HL-60 (cell line): ENCODE results near the gene FEV.
A peak's percentile ranks its signal among the peaks of the same experiment; 100 is the strongest.

Experiments
- DNase-seq, 2 experiments: peaks; one replicate each; pipeline ENCODE4 v3.0.0-alpha.2; 2010 to 2020; ENCODE audit warnings: low read depth in 1 of 2, low spot score in 1 of 2
- H3K27ac ChIP-seq: fragments of 250-450 bp; sonication (Bioruptor Pico); replicated peaks from 2 replicates; pipeline ENCODE4 v1.5.1; 2020; ENCODE audit warnings: mild to moderate bottlenecking, moderate library complexity
- H3K27me3 ChIP-seq: fragments of 250-450 bp; sonication (Bioruptor Pico); 2 replicates; pipeline ENCODE4 v1.5.1; 2021; ENCODE audit warnings: mild to moderate bottlenecking, moderate library complexity; ENCODE audit not compliant: insufficient read depth, poor library complexity, severe bottlenecking
- H3K4me3 ChIP-seq: replicated peaks from 2 replicates; pipeline ENCODE4 v1.5.1; 2011; ENCODE audit warnings: mild to moderate bottlenecking, control low read depth, low read length; ENCODE audit not compliant: insufficient read depth
- GABPA ChIP-seq: IDR thresholded peaks from 2 replicates; pipeline ENCODE4 v1.6.1; 2012; ENCODE audit warnings: low read depth
- POLR2AphosphoS5 ChIP-seq: IDR thresholded peaks from 2 replicates; pipeline ENCODE4 v1.6.1; 2012; ENCODE audit warnings: low read depth
- SPI1 ChIP-seq: IDR thresholded peaks from 2 replicates; pipeline ENCODE4 v1.6.1; 2012; ENCODE audit warnings: low read depth, mild to moderate bottlenecking, borderline replicate concordance
- TF ChIP-seq, protein P1 (sequence below): IDR thresholded peaks from 2 replicates; pipeline ENCODE4 v1.6.1; 2012; ENCODE audit warnings: low read depth; ENCODE audit not compliant: insufficient replicate concordance
- TF ChIP-seq, protein P2 (sequence below): IDR thresholded peaks from one replicate; pipeline ENCODE4 v1.5.1; 2011; ENCODE audit warnings: low read length, control low read depth, inconsistent platforms; ENCODE audit not compliant: insufficient read depth

The FEV gene

DNA sequence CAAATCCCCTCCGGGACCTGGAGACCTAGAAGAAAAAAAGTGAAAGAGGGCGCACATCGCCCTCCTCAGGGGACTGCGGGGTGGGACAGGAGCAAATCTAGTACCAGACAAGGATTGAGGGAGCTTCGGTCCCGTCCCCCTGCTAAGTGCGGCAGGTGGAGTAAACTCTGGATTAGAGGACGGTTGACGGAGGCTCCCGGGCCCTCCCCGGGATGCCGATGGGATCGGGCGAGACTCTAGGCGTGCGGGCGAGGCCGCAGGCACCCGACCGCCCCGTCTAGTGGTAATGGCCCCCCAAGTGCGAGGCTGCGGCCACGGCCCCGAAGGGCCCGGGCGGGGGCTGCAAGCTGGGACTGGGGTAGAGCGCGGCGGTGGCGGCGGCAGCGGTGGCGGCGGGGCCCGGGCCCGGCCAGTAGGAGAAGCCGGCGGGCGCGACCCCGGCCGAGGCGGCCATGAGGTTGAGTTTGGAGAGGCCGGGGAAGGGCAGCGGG, 3.5 kb downstream of the FEV start:
- Histone ChIP-seq H3K4me3 (no peak overlapping the region), H3K27ac (no peak overlapping the region), H3K27me3 (peaks cover 64% of the 10 kb centered on the region)
- TF ChIP-seq, protein P1, sequence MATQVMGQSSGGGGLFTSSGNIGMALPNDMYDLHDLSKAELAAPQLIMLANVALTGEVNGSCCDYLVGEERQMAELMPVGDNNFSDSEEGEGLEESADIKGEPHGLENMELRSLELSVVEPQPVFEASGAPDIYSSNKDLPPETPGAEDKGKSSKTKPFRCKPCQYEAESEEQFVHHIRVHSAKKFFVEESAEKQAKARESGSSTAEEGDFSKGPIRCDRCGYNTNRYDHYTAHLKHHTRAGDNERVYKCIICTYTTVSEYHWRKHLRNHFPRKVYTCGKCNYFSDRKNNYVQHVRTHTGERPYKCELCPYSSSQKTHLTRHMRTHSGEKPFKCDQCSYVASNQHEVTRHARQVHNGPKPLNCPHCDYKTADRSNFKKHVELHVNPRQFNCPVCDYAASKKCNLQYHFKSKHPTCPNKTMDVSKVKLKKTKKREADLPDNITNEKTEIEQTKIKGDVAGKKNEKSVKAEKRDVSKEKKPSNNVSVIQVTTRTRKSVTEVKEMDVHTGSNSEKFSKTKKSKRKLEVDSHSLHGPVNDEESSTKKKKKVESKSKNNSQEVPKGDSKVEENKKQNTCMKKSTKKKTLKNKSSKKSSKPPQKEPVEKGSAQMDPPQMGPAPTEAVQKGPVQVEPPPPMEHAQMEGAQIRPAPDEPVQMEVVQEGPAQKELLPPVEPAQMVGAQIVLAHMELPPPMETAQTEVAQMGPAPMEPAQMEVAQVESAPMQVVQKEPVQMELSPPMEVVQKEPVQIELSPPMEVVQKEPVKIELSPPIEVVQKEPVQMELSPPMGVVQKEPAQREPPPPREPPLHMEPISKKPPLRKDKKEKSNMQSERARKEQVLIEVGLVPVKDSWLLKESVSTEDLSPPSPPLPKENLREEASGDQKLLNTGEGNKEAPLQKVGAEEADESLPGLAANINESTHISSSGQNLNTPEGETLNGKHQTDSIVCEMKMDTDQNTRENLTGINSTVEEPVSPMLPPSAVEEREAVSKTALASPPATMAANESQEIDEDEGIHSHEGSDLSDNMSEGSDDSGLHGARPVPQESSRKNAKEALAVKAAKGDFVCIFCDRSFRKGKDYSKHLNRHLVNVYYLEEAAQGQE = no peak
- TF ChIP-seq GABPA (no peak), SPI1 (no peak), POLR2AphosphoS5 (no peak)
- TF ChIP-seq, protein P2, sequence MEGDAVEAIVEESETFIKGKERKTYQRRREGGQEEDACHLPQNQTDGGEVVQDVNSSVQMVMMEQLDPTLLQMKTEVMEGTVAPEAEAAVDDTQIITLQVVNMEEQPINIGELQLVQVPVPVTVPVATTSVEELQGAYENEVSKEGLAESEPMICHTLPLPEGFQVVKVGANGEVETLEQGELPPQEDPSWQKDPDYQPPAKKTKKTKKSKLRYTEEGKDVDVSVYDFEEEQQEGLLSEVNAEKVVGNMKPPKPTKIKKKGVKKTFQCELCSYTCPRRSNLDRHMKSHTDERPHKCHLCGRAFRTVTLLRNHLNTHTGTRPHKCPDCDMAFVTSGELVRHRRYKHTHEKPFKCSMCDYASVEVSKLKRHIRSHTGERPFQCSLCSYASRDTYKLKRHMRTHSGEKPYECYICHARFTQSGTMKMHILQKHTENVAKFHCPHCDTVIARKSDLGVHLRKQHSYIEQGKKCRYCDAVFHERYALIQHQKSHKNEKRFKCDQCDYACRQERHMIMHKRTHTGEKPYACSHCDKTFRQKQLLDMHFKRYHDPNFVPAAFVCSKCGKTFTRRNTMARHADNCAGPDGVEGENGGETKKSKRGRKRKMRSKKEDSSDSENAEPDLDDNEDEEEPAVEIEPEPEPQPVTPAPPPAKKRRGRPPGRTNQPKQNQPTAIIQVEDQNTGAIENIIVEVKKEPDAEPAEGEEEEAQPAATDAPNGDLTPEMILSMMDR = no peak
- DNase-seq = no peak

DNA sequence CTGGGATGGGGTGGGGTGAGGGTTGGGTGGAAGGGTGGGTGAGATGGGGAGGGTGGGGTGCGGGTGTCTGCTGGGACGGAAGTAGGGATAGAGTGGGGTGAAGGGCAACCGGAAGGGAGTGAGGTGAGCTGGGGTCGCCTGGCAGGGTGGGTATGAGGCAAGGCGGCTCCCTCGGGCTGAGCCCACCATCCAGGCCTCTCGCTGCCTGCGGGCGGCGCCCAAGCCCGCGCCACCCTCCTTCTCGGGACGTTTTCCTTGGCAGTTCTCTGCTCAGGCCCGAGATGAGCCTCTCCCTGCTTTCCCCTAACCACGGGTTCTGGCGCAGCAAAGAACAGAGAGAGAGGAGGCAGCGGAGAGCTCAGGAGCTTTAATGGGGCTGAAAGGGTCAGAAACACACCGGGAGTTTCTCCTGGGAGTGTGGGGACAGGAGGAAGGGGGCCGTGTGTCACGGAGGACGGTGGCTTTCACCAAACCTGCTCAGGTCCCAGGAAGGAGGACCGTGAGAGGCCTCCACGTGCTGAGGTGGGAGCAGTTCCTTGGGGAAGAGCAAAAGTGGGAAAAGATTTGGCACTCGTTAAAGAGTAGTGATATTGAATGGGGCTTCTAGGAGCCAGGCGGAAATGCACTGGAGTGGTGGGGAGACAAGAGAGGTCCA, 4.1 kb downstream of the FEV start:
- no peak for TF ChIP-seq POLR2AphosphoS5
- TF ChIP-seq, protein P1 = no peak
- no peak for TF ChIP-seq GABPA
- Histone ChIP-seq H3K27ac (no peak overlapping the region), H3K27me3 (peaks cover 60% of the 10 kb centered on the region), H3K4me3 (no peak overlapping the region)
- no peak for DNase-seq

DNA sequence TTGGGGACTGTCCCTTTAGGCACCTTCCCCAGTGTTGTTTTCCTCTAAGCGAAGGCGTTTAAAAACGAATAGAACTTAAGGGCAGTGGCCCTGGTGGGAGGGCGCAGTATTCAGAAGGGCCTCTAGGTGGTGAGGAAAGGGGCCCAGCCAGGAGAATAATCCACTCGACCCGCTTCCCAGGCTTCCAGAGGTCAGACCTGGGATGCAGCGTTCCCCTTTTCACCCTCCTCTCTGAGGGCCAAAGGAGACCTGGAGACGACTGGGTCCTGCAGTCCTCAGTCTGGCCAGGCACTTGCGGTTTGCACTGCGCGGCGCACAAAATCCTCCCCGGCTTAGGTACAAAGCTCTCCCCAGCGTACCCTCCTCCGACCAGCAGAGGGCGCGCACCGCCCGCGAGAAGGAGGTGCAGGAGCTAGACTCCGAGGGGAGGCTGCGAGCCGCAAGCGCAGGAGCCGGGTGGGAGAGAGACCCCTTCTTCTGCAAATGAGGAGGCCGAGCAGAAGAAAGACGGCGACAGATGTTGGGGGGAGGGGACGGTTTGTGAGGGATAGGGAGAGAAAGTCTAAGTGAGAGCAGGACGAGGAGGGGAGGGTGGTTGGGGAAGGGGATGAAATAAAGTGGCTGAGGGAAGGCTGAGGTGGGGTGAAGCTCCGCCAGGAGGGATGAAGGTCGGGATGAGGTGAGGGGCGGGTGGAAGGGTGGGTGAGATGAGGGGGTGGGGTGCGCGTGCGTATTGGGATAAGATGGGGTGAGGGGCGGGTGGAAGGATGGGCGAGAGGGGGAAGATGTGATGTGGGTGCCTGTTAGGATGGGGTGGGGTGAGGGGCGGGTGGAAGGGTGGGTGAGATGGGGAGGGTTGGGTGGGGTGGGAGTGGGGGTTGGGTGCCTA, 4.9 kb downstream of the FEV start:
- H3K27me3 ChIP-seq = peaks cover 57% of the 10 kb centered on the region
- no peak for TF ChIP-seq SPI1
- TF ChIP-seq, protein P2 = peak; percentile 73
- TF ChIP-seq POLR2AphosphoS5 = no peak

DNA sequence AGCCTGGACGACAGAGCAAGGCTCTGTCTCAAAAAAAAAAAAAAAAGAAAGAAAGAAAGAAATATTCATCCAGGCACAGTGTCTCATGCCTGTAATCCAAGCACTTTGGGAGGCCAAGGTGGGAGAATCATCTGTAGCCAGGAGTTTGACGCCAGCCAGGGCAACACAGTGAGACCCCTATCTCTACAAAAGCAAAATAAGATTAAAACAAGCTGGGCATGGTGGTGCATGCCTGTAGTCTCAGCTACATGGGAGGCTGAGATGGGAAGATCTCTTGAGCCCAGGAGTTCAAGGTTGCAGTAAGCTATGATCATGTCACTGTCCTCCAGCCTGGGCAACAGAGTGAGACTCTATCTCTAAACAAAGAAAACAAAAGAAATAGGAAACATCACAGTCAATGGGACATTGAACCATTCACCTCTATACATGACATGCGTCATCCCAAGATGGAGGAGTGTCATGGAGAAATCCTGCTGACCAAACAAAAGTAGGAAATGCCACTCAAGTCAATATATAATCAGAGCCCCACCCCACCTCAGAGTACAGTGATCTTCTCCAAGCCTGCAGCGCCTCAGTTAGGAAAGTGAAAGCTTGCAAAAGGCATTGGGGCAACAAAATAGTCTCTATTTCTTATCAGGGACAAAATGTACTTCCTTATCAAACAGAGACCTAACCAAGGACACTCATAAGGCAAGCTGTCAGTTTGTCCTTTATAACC, 9.8 kb downstream of the FEV start:
- peaks cover 20% of the 10 kb centered on the region for H3K27me3 ChIP-seq
- TF ChIP-seq POLR2AphosphoS5 = no peak
- TF ChIP-seq, protein P1 = no peak
- TF ChIP-seq GABPA = no peak
- no peak for TF ChIP-seq SPI1
- TF ChIP-seq, protein P2 = no peak
- no peak overlapping the region for H3K27ac ChIP-seq

More for the DNA sequence above, 4.9 kb downstream of the FEV start:
- peak; percentile 56 to 83 for DNase-seq
- Histone ChIP-seq H3K27ac (no peak overlapping the region), H3K4me3 (no peak overlapping the region)

More for the DNA sequence above, 9.8 kb downstream of the FEV start:
- no peak overlapping the region for H3K4me3 ChIP-seq
- DNase-seq = no peak
